T-helper 2 cell treated with Interferon-gamma antibody and Interleukin-4, amounts not matched to agents 5 μg/mL and 100 μg/mL, for 36 hours (primary cell): ENCODE measurements around the gene CGN.
A peak's percentile ranks its signal among the peaks of the same experiment; 100 is the strongest.

Experiments used
- DNase-seq: peaks from one replicate; pipeline ENCODE4 v3.0.0; 2021; ENCODE audit warnings: low spot score
- H3K27ac Mint-ChIP-seq: one replicate; pipeline ENCODE4 v1.8.0; 2021; ENCODE audit warnings: mild to moderate bottlenecking, mixed read lengths
- H3K27me3 Mint-ChIP-seq: one replicate; pipeline ENCODE4 v1.8.0; 2021; ENCODE audit warnings: low read depth, mixed read lengths
- H3K36me3 Mint-ChIP-seq: one replicate; pipeline ENCODE4 v1.8.0; 2021; ENCODE audit warnings: low read depth, mixed read lengths
- H3K4me1 Mint-ChIP-seq: one replicate; pipeline ENCODE4 v1.8.0; 2021; ENCODE audit warnings: low read depth, mixed read lengths
- H3K4me3 Mint-ChIP-seq: one replicate; pipeline ENCODE4 v1.8.0; 2022; ENCODE audit warnings: mild to moderate bottlenecking, moderate library complexity, mixed read lengths
- H3K9me3 Mint-ChIP-seq: one replicate; pipeline ENCODE4 v1.8.0; 2021; ENCODE audit warnings: mixed read lengths

Gene CGN

DNA sequence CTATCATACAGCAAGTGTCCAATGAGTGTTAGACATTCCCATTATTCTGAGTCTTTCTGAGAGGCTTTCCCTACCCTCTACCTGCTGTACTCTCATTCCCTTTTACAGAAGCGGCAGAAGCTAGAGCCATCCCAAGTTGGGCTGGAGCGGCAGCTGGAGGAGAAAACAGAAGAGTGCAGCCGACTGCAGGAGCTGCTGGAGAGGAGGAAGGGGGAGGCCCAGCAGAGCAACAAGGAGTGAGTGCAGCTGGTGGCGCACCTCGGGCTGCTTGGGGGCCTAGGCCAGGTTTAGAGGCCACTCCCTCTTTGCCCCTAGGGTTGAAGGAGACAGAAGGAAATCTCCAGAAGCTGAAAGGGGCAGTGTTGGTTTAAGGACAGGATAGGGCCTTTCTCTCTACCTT is 12.1 kb downstream of the CGN start:
- H3K4me1 Mint-ChIP-seq = peaks cover 5% of the 10 kb centered on the region
- H3K27ac Mint-ChIP-seq = no peak overlapping the region
- no peak overlapping the region for H3K4me3 Mint-ChIP-seq
- no peaks in the 10 kb centered on the region for H3K36me3 Mint-ChIP-seq
- H3K27me3 Mint-ChIP-seq = no peaks in the 10 kb centered on the region
- no peaks in the 10 kb centered on the region for H3K9me3 Mint-ChIP-seq
- no peak for DNase-seq

- no peaks in the 10 kb centered on the region for H3K9me3 Mint-ChIP-seq
- peaks cover 5% of the 10 kb centered on the region for H3K4me1 Mint-ChIP-seq
- no peaks in the 10 kb centered on the region for H3K36me3 Mint-ChIP-seq
- no peak overlapping the region for H3K27ac Mint-ChIP-seq
- no peak overlapping the region for H3K4me3 Mint-ChIP-seq
- DNase-seq = no peak
- H3K27me3 Mint-ChIP-seq = no peaks in the 10 kb centered on the region
Measured at GRCh38 chr1:151524736-151525135, 13.5 kb downstream of the CGN start.

GRCh38 chr1:151526735-151527525 is 15.7 kb downstream of the CGN start:
- H3K27ac Mint-ChIP-seq = no peak overlapping the region
- no peak overlapping the region for H3K4me3 Mint-ChIP-seq
- H3K4me1 Mint-ChIP-seq = no peaks in the 10 kb centered on the region
- H3K9me3 Mint-ChIP-seq = no peaks in the 10 kb centered on the region
- H3K36me3 Mint-ChIP-seq = no peaks in the 10 kb centered on the region
- no peaks in the 10 kb centered on the region for H3K27me3 Mint-ChIP-seq
- no peak for DNase-seq

DNA sequence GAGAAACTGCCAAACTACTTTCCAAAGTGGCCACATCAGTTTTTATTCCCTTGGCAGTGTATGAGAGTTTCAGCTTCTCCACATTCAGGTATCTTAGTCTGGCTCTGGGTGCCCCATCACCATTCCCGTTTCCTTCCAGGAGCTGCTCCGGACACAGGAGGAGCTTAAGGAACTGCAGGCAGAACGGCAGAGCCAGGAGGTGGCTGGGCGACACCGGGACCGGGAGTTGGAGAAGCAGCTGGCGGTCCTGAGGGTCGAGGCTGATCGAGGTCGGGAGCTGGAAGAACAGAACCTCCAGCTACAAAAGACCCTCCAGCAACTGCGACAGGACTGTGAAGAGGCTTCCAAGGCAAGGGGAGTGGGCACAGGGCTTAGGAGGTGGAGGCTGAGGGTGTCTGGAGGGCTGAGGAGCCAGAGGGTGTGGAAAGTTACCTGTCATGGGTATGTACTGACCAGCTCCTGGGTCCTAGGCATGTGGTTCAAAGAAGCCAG is 18.1 kb downstream of the CGN start:
- Mint-ChIP-seq H3K27ac (no peak overlapping the region), H3K9me3 (no peaks in the 10 kb centered on the region), H3K4me3 (no peak overlapping the region), H3K4me1 (no peaks in the 10 kb centered on the region), H3K27me3 (no peaks in the 10 kb centered on the region), H3K36me3 (no peaks in the 10 kb centered on the region)
- no peak for DNase-seq

DNA sequence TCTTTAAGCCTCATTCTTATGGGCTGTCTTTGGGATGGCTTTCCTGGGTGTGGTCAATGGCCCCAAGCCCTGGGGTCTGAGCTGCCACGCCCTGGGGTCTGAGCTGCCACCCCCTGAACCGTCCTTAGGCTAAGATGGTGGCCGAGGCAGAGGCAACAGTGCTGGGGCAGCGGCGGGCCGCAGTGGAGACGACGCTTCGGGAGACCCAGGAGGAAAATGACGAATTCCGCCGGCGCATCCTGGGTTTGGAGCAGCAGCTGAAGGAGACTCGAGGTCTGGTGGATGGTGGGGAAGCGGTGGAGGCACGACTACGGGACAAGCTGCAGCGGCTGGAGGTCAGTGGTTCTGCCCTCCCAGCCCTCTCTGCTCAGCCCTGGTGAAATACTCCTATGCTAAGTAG is 18.6 kb downstream of the CGN start:
- Mint-ChIP-seq H3K27ac (no peak overlapping the region), H3K4me3 (no peak overlapping the region), H3K9me3 (no peaks in the 10 kb centered on the region), H3K36me3 (no peaks in the 10 kb centered on the region), H3K4me1 (no peaks in the 10 kb centered on the region), H3K27me3 (no peaks in the 10 kb centered on the region)
- DNase-seq = no peak

DNA sequence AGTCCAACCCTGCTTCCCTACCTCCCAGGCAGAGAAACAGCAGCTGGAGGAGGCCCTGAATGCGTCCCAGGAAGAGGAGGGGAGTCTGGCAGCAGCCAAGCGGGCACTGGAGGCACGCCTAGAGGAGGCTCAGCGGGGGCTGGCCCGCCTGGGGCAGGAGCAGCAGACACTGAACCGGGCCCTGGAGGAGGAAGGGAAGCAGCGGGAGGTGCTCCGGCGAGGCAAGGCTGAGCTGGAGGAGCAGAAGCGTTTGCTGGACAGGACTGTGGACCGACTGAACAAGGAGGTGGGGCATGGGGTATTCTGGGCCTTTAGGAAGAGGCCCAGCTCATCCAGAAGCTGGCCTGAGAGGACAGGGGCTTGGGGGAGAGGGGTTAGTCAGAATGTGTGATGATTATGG is 19.3 kb downstream of the CGN start:
- H3K4me1 Mint-ChIP-seq = no peaks in the 10 kb centered on the region

GRCh38 chr1:151533870-151534269 is 22.7 kb downstream of the CGN start:
- Mint-ChIP-seq H3K9me3 (no peaks in the 10 kb centered on the region), H3K27me3 (no peaks in the 10 kb centered on the region), H3K36me3 (no peaks in the 10 kb centered on the region), H3K4me1 (no peaks in the 10 kb centered on the region), H3K27ac (no peak overlapping the region), H3K4me3 (no peak overlapping the region)
- no peak for DNase-seq

More for the DNA sequence above, 19.3 kb downstream of the CGN start:
- Mint-ChIP-seq H3K4me3 (no peak overlapping the region), H3K27me3 (no peaks in the 10 kb centered on the region), H3K9me3 (no peaks in the 10 kb centered on the region), H3K36me3 (no peaks in the 10 kb centered on the region), H3K27ac (no peak overlapping the region)
- DNase-seq = no peak

GRCh38 chr1:151534662-151535278 is 23.6 kb downstream of the CGN start:
- no peaks in the 10 kb centered on the region for H3K9me3 Mint-ChIP-seq
- no peak overlapping the region for H3K4me3 Mint-ChIP-seq
- peak; percentile 68 for DNase-seq
- no peaks in the 10 kb centered on the region for H3K27me3 Mint-ChIP-seq
- peak overlapping the region; percentile 4 for H3K27ac Mint-ChIP-seq
- H3K4me1 Mint-ChIP-seq = peaks cover 2% of the 10 kb centered on the region
- H3K36me3 Mint-ChIP-seq = no peaks in the 10 kb centered on the region

DNA sequence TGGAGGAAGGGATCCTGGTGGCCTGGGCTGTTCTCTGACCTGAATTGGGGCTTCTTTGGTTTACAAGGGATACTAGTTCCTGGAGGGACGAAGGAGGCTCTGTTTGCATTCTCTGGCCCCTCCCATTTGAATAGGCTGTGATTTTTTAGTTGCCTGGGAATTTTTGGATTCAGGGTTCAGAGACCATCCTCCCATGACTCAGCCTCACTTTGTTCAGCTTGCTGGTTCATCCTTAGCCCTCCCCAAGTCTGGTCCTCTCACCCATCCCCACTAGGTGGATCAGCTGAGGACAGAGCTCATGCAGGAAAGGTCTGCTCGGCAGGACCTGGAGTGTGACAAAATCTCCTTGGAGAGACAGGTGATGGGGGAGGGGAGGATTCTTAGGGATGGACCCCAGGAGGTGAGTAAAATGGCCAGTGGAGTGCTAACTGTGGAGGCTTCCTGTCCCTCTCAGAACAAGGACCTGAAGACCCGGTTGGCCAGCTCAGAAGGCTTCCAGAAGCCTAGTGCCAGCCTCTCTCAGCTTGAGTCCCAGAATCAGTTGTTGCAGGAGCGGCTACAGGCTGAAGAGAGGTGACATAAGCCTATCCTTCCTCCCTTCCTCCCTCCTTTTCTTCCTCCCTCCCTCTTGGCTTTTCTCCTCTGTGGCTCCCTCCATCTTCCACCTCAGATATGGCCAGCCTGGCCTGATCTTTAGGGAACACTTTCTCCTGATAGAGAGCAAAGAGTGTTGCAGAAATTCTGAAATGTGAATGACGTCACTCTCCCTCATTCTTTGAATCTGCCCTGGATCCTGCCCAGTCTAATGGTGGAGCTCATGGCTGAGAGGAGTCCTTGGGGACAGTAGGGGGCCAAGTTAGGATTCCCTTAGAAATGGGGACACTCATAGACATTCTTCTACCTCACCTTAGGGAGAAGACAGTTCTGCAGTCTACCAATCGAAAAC is 24.4 kb downstream of the CGN start:
- Mint-ChIP-seq H3K9me3 (no peaks in the 10 kb centered on the region), H3K36me3 (no peaks in the 10 kb centered on the region), H3K27ac (no peak overlapping the region), H3K27me3 (no peaks in the 10 kb centered on the region), H3K4me1 (peaks cover 6% of the 10 kb centered on the region), H3K4me3 (no peak overlapping the region)
- DNase-seq = no peak

- H3K4me1 Mint-ChIP-seq = peaks cover 13% of the 10 kb centered on the region
- H3K4me3 Mint-ChIP-seq = no peak overlapping the region
- no peaks in the 10 kb centered on the region for H3K36me3 Mint-ChIP-seq
- no peak overlapping the region for H3K27ac Mint-ChIP-seq
- no peaks in the 10 kb centered on the region for H3K9me3 Mint-ChIP-seq
- H3K27me3 Mint-ChIP-seq = peaks cover 3% of the 10 kb centered on the region
- no peak for DNase-seq
Measured at GRCh38 chr1:151536499-151536898, 25.3 kb downstream of the CGN start.

- H3K4me1 Mint-ChIP-seq = peaks cover 17% of the 10 kb centered on the region
- no peaks in the 10 kb centered on the region for H3K9me3 Mint-ChIP-seq
- no peak overlapping the region for H3K27ac Mint-ChIP-seq
- H3K4me3 Mint-ChIP-seq = no peak overlapping the region
- H3K27me3 Mint-ChIP-seq = peaks cover 9% of the 10 kb centered on the region
- H3K36me3 Mint-ChIP-seq = no peaks in the 10 kb centered on the region
- DNase-seq = no peak
Measured at GRCh38 chr1:151537112-151537511, 25.9 kb downstream of the CGN start.

DNA sequence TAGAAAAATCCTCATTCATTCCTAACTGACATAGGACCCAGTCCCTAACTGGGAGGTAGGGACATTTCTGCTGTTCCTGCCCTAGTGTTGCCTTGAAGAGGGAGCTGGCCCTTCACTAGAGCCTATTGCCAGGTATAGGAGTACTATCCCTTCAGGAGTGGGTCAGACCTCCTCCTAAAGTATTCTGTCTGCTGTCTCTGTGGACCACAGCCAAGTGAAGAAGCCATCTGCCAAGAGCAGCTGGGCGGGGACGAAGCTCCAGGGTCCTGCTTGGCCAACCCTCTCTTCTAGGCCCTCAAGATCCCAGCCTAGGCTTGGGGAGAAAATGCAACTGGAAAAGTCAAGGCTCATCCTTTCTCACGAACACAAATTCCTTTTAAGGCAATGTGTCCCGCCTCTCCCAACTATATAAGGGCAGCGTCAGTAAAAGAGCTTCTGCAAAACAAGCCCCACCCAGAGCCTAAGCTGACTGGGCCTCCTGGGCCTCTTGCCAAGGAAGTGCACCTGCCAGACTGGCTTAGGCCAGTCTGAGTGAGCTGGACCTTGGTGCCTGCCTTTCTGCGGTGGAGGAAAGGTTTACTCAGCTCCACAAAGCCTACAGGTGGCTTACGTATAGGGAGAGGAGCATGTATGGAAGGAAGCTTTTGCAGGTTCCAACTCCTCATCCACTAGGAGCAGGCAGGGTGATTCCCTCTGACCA is 28.3 kb downstream of the CGN start:
- no peak for DNase-seq
- Mint-ChIP-seq H3K9me3 (no peaks in the 10 kb centered on the region), H3K27ac (peak overlapping the region; percentile 34)

More for the DNA sequence above, 28.3 kb downstream of the CGN start:
- Mint-ChIP-seq H3K36me3 (no peaks in the 10 kb centered on the region), H3K4me3 (peak overlapping the region; percentile 90), H3K4me1 (peaks cover 17% of the 10 kb centered on the region), H3K27me3 (peaks cover 15% of the 10 kb centered on the region)
